Stimulated activated CD4-positive, alpha-beta T cell treated with anti-CD3 and anti-CD28 coated beads, Interleukin-15, amount 100 ng/mL, for 48 hours (primary cell): ENCODE data around the gene PPM1J.
"Not testable (repeated sequence)": the region's sequence is repeated elsewhere in the genome, so short reads cannot be mapped to it uniquely, and the experiment has no call there.

ENCODE experiments used
- DNase-seq, 2 donors: peaks; one replicate each; pipeline ENCODE4 v3.0.0-alpha.2; 2020; ENCODE audit warnings: low read depth in 2 of 2

PPM1J gene

GRCh38 chr1:112715264-112716053 lies at the start of gene PPM1J:
Gene PPM1J, minus strand, starts transcription at chr1:112715332. Its CDS starts 31 bp downstream, at chr1:112715301.
- DNase-seq = peak; percentile 89 to 94

GRCh38 chr1:112762541-112763500 lies 47.7 kb upstream of the PPM1J start:
- no peak for DNase-seq

- DNase-seq = no peak
These were observed 46.8 kb upstream of the PPM1J start for GRCh38 chr1:112761714-112762480.

GRCh38 chr1:112759228-112759627 lies 44.1 kb upstream of the PPM1J start:
- no peak for DNase-seq

- DNase-seq = no peak
These were observed 39.0 kb upstream of the PPM1J start for GRCh38 chr1:112754116-112754628.

- no peak for DNase-seq
These were observed 33.3 kb upstream of the PPM1J start for GRCh38 chr1:112748396-112748795.

- no peak for DNase-seq
These were observed 29.0 kb upstream of the PPM1J start for GRCh38 chr1:112744009-112744578.

- no peak for DNase-seq
These were observed 28.3 kb upstream of the PPM1J start for GRCh38 chr1:112743174-112744008.

GRCh38 chr1:112737573-112737972 lies 22.4 kb upstream of the PPM1J start:
- DNase-seq = no peak

GRCh38 chr1:112735752-112736151 lies 20.6 kb upstream of the PPM1J start:
- no peak for DNase-seq

GRCh38 chr1:112731451-112731850 lies 16.3 kb upstream of the PPM1J start:
- no peak for DNase-seq

GRCh38 chr1:112729909-112730308 lies 14.8 kb upstream of the PPM1J start:
- DNase-seq = no peak

GRCh38 chr1:112729011-112729410 lies 13.9 kb upstream of the PPM1J start:
- not testable (repeated sequence) for DNase-seq

GRCh38 chr1:112728306-112728971 lies 13.3 kb upstream of the PPM1J start:
- not testable (repeated sequence) for DNase-seq

GRCh38 chr1:112727716-112728115 lies 12.6 kb upstream of the PPM1J start:
- DNase-seq = no peak

GRCh38 chr1:112724240-112724639 lies 9.1 kb upstream of the PPM1J start:
- not testable (repeated sequence) for DNase-seq

- DNase-seq = no peak
These were observed 8.3 kb upstream of the PPM1J start for GRCh38 chr1:112723511-112723839.

- no peak for DNase-seq
These were observed 7.7 kb upstream of the PPM1J start for GRCh38 chr1:112722601-112723510.
